SU-DHL-6 (cell line): ENCODE data around the gene POPDC2.

Source experiments
- EZH2phosphoT487 ChIP-seq: fragments of 200-600 bp; sonication (generic), shearing (Covaris generic); conservative IDR thresholded peaks from 2 replicates; pipeline ENCODE4 v1.6.1; 2018; ENCODE audit warnings: mild to moderate bottlenecking, antibody characterized with exemption, low read length, moderate library complexity, mixed read lengths
- TF ChIP-seq, protein P1 (sequence below): fragments of 200-600 bp; sonication (generic); IDR thresholded peaks from one replicate; pipeline ENCODE4 v1.5.1; 2017; ENCODE audit warnings: antibody characterized with exemption, mild to moderate bottlenecking, low read length, moderate library complexity; ENCODE audit not compliant: insufficient read depth, poor library complexity, severe bottlenecking

- TF ChIP-seq, protein P1, sequence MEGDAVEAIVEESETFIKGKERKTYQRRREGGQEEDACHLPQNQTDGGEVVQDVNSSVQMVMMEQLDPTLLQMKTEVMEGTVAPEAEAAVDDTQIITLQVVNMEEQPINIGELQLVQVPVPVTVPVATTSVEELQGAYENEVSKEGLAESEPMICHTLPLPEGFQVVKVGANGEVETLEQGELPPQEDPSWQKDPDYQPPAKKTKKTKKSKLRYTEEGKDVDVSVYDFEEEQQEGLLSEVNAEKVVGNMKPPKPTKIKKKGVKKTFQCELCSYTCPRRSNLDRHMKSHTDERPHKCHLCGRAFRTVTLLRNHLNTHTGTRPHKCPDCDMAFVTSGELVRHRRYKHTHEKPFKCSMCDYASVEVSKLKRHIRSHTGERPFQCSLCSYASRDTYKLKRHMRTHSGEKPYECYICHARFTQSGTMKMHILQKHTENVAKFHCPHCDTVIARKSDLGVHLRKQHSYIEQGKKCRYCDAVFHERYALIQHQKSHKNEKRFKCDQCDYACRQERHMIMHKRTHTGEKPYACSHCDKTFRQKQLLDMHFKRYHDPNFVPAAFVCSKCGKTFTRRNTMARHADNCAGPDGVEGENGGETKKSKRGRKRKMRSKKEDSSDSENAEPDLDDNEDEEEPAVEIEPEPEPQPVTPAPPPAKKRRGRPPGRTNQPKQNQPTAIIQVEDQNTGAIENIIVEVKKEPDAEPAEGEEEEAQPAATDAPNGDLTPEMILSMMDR, result no peak
- no peak for TF ChIP-seq EZH2phosphoT487
Measured at GRCh38 chr3:119702530-119703527, 42.4 kb upstream of the POPDC2 start, which contains the start of gene CFAP91.
